Stimulated activated CD8-positive, alpha-beta memory T cell treated with anti-CD3 and anti-CD28 coated beads, Interleukin-12 subunit alpha, Interleukin-12 subunit beta, amount 100 ng/mL, for 24 hours (primary cell): ENCODE data around the gene FBRSL1.

Experiments used
- DNase-seq: peaks from one replicate; pipeline ENCODE4 v3.0.0-alpha.2; 2020; ENCODE audit errors: extremely low read depth

FBRSL1 gene

GRCh38 chr12:132542661-132543060 is 52.7 kb downstream of the FBRSL1 start:
- no peak for DNase-seq

DNA sequence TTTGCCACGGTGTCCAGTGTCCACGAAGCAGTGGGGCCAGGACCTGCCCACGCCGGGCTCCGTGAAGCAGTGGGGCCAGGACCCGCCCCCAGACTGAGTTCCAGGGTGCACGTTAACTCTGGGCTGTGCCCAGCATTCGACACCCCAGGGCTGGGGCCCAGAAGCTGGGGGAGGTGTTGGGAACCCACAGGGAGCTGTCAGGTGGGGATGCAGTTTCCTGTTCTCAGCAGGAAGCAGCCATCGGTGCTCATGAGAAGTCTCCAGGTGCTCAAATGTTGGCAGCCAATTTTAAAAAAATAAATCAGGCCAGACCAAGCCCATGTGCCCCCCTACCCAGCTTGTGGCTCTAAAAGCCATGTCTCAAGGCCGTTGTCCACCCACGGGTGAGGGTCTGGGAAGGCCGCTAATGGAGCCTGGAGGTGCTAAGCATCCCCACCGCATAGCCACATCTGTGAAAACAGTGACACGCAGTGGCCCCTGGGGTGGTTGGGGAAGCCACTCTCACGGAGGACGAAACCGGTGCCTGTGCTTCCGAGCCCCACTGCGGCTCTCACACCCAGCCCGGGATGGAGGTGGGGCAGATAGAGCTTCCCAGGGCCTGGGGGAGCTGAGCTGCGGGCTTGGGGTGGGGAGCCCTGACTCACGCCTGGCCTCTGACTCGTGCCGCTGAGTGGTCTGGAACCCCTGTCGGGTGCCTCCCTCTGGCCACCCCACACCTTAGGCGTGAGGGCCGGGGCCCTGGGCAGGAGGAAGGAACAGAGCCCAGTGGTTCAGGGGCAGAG is 53.5 kb downstream of the FBRSL1 start:
- no peak for DNase-seq

DNA sequence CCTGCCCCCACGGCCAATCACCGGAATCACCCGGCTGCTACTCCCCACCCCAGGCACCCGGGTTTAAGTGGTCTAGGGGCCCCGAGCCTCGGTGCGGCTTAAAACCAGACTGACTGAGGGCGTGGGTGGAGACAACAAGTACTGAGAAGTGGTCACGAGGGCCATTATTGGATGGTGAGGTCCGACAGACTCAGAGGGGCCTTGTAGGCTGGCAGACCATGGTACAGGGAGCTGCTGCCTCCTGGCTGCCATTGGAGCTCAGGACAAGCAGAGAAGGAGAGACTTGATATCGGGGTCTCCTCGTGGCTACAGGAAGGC is 54.1 kb downstream of the FBRSL1 start:
- DNase-seq: no peak

GRCh38 chr12:132544498-132544897 is 54.5 kb downstream of the FBRSL1 start:
- DNase-seq: no peak

- DNase-seq: no peak
Observed at GRCh38 chr12:132545164-132545953, 55.4 kb downstream of the FBRSL1 start.

DNA sequence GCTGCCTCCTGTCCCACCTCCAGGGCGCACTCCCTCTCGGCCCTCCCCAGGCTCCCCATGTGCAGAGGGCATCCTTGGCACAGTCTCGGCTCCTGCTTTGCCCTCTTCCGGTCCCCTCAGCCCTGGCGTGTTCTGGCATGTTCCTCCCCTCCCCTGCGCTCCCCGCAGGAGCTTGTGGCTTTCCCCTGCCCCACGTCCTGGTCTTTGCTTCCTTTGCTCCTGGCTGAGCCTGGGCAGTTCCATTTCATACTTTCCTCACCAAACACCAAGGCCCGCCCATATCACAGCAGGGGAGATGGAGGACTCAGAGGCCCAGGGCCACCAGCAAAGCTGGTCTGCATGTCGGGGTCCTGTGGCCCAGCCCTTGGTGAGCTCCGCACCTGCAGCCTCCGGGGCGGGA is 56.0 kb downstream of the FBRSL1 start:
- DNase-seq: no peak

GRCh38 chr12:132546647-132547046 is 56.7 kb downstream of the FBRSL1 start:
- DNase-seq: no peak

GRCh38 chr12:132547205-132547740 is 57.3 kb downstream of the FBRSL1 start:
- DNase-seq: no peak

DNA sequence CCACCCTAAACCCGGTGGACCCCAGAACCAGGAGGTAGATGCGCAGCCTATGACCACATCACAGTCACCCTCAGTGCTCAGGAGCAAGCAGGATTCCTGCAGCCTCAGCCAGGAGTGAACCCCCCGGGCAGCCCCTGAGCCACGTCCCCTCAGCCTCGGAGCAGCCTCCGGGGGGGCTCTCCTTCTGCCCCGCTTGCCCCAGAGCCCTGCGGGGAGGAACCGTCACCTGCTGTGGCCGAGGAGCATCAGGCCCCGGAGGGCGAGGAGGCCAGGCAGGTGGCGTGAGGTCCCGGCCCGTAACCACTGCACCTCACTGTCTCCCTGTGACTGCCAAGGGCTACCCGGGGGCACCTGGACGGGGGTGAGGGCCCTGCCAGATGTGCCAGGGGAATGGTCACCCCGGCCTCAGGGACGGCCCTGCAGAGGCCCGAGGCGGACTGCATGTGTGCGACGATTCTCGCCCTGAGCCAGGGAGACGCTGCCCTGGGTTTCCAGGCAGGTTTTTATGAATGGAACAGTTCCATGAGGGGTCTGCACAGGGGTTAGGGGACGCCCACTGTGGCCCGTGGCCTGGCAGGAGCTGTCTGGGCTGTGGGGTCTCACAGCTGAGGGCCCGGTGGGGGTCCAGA is 58.6 kb downstream of the FBRSL1 start:
- DNase-seq: no peak

DNA sequence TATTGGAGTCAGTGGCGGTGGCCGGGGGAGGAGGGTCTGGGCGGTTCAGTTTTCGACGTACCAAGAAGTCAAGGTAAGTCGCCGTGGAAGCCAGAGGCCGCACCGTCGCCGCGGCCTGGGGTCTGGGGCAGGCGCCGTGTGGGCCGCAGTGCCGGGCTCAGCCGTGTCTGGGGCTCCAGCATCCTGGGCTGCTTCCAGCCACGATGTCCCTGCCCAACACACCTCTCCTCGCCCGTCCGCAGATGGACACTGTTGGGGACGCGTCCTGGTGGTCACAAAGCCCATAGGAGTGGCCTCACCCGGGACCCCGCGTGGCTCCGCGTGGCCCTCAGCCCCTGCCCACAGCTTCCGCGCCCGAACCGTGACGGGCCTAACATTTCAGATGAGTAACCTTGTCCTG is 59.1 kb downstream of the FBRSL1 start:
- DNase-seq: no peak

- DNase-seq: no peak
Observed at GRCh38 chr12:132550014-132550802, 60.3 kb downstream of the FBRSL1 start.

DNA sequence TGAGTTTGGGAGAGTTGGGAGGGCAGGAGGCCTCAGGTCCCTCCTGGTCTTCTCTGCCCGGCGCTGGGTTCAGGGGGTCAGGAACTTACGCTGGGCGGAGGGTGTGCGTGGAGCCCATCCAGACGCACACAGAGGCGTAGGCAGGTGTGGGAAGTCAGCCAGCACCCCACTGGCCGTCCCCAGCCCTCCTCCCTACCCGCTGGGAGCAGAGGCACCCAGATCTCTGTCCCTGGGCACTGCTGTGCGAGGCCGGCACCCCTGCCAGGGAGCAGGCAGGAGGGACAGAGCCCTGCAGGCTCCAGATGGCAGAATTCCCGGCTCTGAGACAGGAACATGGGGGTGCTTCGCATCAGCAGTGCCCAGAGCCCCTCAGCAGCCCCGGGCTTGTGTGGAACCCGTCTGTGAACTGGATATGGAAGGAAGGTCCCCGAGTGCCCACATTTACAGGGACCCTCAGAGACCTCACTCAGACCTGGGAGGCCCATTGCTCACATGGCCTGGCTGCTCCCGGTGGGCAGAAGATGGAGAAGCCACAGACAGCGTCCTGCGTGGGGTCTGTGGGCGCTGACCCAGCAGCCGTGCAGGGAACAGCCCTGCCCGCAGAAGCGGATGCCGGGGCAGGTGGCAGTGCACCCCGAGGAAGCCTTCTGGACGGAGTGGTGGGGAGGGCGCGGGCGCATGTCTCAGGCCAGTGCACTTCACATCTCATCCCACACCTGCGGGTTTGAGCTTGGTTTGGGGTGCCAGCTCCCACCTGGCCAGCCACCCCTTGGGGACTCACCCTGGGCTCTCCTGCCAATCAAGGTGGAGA is 61.1 kb downstream of the FBRSL1 start:
- no peak for DNase-seq

- no peak for DNase-seq
Observed at GRCh38 chr12:132551641-132552031, 61.7 kb downstream of the FBRSL1 start.

DNA sequence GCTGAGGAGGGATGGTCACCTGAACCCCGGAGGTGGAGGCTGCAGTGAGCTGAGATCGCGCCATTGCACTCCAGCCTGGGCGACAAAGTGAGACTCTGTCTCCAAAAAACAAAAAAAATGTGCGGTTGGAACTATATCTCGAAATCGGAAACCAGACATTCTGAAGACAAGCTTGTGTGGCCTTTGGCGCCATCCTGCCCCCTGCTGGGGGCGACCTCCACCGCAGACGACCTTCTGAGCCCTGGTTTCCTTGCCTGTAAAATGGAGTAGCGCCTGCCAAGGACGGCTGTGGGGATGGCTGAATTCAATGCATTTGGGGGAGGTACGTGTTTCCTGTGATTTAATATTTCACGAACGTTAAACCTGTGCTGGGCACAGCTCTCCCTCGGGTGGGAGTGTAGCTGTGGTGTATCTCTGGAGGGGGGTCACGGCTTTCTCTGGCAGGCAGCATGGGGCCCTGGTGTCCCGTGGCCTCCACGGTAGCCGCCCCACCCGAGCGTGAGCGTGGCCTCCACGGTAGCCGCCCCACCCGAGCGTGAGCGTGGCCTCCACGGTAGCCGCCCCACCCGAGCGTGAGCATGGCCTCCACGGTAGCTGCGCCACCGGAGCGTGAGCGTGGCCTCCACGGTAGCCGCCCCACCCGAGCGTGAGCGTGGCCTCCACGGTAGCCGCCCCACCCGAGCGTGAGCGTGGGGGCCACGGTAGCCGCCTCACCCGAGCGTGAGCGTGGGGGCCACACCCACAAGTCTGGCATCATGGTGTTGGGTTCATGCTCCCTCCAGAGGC is 65.1 kb downstream of the FBRSL1 start:
- DNase-seq: no peak

- no peak for DNase-seq
Observed at GRCh38 chr12:132555686-132556085, 65.7 kb downstream of the FBRSL1 start.

GRCh38 chr12:132556216-132556615 is 66.3 kb downstream of the FBRSL1 start:
- no peak for DNase-seq

DNA sequence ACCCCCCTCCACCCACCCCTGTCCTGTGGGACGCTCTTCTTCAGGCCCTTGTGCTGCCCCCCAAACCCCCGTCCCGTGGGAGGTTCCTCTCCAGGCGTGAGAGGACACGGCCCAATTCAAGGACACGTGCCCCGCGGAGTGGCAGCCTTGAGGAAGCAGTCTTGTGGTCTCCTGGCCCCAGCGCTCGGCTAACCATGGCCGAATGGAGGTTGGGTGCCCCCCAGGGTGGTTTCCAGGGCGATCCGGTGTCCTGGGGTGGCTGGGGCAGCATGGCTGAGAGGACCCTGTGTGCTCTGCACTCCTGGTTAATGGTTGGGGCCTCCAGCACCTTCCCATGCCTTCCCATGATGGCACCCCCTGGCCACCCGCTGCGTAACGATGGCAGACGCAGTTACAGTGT is 66.8 kb downstream of the FBRSL1 start:
- DNase-seq: no peak

GRCh38 chr12:132557291-132558015 is 67.5 kb downstream of the FBRSL1 start:
- no peak for DNase-seq

DNA sequence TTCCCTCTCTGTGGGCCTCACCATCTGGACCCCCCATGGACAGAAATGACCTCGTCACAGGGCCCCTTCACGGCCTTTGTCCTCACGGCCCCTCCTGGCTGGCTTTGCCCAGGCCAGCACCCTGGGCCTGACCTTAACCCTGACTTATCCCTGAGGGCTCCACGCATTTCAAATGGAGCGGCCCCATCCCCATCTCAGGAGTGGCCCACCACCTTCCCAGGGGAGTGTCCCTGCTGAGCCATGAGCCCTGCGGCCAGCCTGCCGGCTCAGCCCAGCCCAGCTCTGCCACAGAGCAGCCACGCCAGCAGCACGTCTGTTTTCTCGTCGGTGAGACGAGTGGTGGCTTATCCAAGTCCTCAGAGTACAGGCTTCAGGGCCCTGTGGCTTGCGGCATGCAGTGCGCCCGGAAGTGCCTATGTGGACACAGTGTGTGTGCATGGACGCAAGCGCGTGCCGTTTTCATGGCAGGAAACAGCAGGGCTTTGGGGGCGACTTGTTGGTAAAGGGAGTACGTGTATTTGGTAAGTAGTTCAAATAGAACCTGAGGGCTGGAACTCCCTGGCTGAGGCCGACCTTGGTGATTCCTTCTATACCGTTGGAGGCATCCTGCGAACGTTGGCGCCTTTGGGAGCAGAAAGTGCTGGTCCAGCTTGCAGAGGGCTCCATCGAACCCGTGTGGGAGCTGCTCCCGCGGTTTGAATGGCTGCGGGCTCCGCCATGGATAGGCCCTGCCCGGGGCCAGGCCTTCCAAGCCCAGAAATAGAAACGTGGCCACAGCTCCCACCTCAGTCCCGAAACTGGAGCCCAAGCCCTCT is 68.3 kb downstream of the FBRSL1 start:
- DNase-seq: no peak
